Measurements from ENCODE around the gene LRRD1.
"Not testable (repeated sequence)": the region's sequence is repeated elsewhere in the genome, so short reads cannot be mapped to it uniquely, and the experiment has no call there.

GRCh38 chr7:92184294-92184693 lies 5.4 kb upstream of the LRRD1 start:
- TF ChIP-seq, protein P1, sequence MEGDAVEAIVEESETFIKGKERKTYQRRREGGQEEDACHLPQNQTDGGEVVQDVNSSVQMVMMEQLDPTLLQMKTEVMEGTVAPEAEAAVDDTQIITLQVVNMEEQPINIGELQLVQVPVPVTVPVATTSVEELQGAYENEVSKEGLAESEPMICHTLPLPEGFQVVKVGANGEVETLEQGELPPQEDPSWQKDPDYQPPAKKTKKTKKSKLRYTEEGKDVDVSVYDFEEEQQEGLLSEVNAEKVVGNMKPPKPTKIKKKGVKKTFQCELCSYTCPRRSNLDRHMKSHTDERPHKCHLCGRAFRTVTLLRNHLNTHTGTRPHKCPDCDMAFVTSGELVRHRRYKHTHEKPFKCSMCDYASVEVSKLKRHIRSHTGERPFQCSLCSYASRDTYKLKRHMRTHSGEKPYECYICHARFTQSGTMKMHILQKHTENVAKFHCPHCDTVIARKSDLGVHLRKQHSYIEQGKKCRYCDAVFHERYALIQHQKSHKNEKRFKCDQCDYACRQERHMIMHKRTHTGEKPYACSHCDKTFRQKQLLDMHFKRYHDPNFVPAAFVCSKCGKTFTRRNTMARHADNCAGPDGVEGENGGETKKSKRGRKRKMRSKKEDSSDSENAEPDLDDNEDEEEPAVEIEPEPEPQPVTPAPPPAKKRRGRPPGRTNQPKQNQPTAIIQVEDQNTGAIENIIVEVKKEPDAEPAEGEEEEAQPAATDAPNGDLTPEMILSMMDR (IDR thresholded peaks at IDR 0.05): not testable (repeated sequence)
- not testable (repeated sequence) for TF ChIP-seq POLR2A (IDR thresholded peaks at IDR 0.05)
